Erythroblast (primary cell): ENCODE results near the gene EFCAB10.

Experiments
- GATA1 ChIP-seq: IDR thresholded peaks from 2 replicates; pipeline ENCODE4 v1.6.1; 2011; ENCODE audit warnings: low read depth, mild to moderate bottlenecking, control low read depth, low read length, moderate library complexity
- POLR2A ChIP-seq: IDR thresholded peaks from 2 replicates; pipeline ENCODE4 v1.6.1; 2011; ENCODE audit warnings: mild to moderate bottlenecking, low read length

DNA sequence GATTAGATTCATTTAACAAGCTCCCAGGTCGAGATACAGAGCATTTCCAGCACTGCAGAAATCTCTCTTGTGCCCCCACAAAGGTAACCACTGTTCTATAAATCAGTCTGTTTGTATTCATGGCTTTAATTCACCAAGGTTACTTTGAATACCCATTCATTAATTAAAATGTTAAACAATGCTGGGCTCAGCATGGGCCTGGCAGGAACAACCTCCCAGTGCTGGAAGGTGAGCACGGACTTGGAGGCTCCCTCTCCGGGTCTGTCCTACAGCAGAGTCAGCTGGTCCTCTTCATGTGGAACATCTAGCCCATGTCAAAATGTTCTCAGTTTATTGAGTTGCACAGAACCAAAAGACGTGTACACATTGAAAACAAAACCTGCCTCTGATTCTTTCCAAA, 15.6 kb upstream of the EFCAB10 start:
- TF ChIP-seq POLR2A, result no peak
- TF ChIP-seq GATA1, result no peak
